Endothelial cell of umbilical vein (primary cell): ENCODE results near the gene CCDC171. TPM values are rescaled to one million over a fixed set of nuclear protein-coding genes. Genes with fewer than 3 reads are reported as not detected.
A peak's percentile ranks its signal among the peaks of the same experiment; 100 is the strongest.

Experiments used
- BruUV-seq: library from RNA; stranded (reverse); fragments of 400-500 nt; replicated peaks from 2 replicates; lab custom pipeline; 2021; lab: Mats Ljungman, UMichigan
- CTCF ChIA-PET: fragments of 300-600, 350-600 bp; sonication (Branson Sonifier 250); formaldehyde crosslinking; loops from one replicate; lab custom pipeline; 2021; ENCODE audit warnings: antibody characterized with exemption, inconsistent platforms; lab: Charles Lee
- POLR2A ChIA-PET: fragments of 300-600, 350-600 bp; sonication (Branson Sonifier 250); formaldehyde crosslinking; loops from one replicate; lab custom pipeline; 2021; ENCODE audit warnings: antibody characterized with exemption, inconsistent platforms; lab: Charles Lee
- DNase-seq: peaks from one replicate; pipeline ENCODE4 v3.0.0-alpha.2; 2011; ENCODE audit warnings: low read depth, low spot score
- FAIRE-seq: peaks from 2 replicates; lab custom pipeline; 2011; peaks lifted over from hg19 to GRCh38; lab: Jason Lieb, UNC
- H2AFZ ChIP-seq: 2 replicates; pipeline ENCODE4 v1.6.0; 2012; ENCODE audit warnings: low read depth, low read length, control low read depth, inconsistent platforms
- H3K27ac ChIP-seq: 2 replicates; pipeline ENCODE4 v1.5.1; 2011; ENCODE audit warnings: low read depth, mild to moderate bottlenecking, control low read depth, low read length, moderate library complexity; ENCODE audit not compliant: insufficient read depth
- H3K27me3 ChIP-seq, 2 experiments: 2 replicates each; pipeline versions ENCODE4 v1.6.0 to v1.6.1; 2011; ENCODE audit warnings: low read length in 2 of 2, mixed read lengths in 1 of 2; ENCODE audit not compliant: control insufficient read depth in 2 of 2, insufficient read depth in 2 of 2
- H3K36me3 ChIP-seq, 2 experiments: 2 replicates in 1 of 2; 3 replicates in 1 of 2; pipeline ENCODE4 v1.5.1; 2011; ENCODE audit warnings: low read length in 2 of 2, mild to moderate bottlenecking in 1 of 2, moderate library complexity in 1 of 2; ENCODE audit not compliant: control insufficient read depth in 2 of 2, insufficient read depth in 2 of 2; ENCODE audit errors: extremely low read depth in 1 of 2
- H3K4me1 ChIP-seq: 3 replicates; pipeline ENCODE4 v1.5.1; 2011; ENCODE audit warnings: mild to moderate bottlenecking, low read length; ENCODE audit not compliant: control insufficient read depth, insufficient read depth; ENCODE audit errors: extremely low read depth
- H3K4me2 ChIP-seq: 2 replicates; pipeline ENCODE4 v1.6.1; 2011; ENCODE audit warnings: low read length, control low read depth, mixed read lengths; ENCODE audit not compliant: insufficient read depth
- H3K4me3 ChIP-seq, 3 experiments: fragments of 200-600 bp in 1 of 3; sonication (generic), shearing (Covaris generic) in 1 of 3; replicated peaks in 1 of 3; 2 replicates each; pipeline ENCODE4 v1.5.1; 2011 to 2016; ENCODE audit warnings: control low read depth in 3 of 3, low read length in 3 of 3, mild to moderate bottlenecking in 2 of 3, inconsistent platforms in 1 of 3, low read depth in 1 of 3, moderate library complexity in 1 of 3; ENCODE audit not compliant: insufficient read depth in 1 of 3
- H3K79me2 ChIP-seq: 2 replicates; pipeline ENCODE4 v1.6.0; 2012; ENCODE audit warnings: low read length, inconsistent platforms; ENCODE audit not compliant: control insufficient read depth, insufficient read depth
- H3K9ac ChIP-seq: replicated peaks from 2 replicates; pipeline ENCODE3; 2011; ENCODE audit warnings: low read length, control low read depth; ENCODE audit not compliant: insufficient read depth; ENCODE audit errors: extremely low read depth
- H3K9me1 ChIP-seq: replicated peaks from 3 replicates; pipeline ENCODE4 v1.6.0; 2011; ENCODE audit warnings: mild to moderate bottlenecking, low read length; ENCODE audit not compliant: control insufficient read depth, insufficient read depth; ENCODE audit errors: extremely low read depth
- H3K9me3 ChIP-seq: replicated peaks from 2 replicates; pipeline ENCODE4 v1.5.1; 2012; ENCODE audit warnings: low read length, inconsistent platforms; ENCODE audit not compliant: control insufficient read depth, insufficient read depth
- H4K20me1 ChIP-seq: replicated peaks from 2 replicates; pipeline ENCODE3; 2011; ENCODE audit warnings: mild to moderate bottlenecking, low read length; ENCODE audit not compliant: control insufficient read depth, insufficient read depth; ENCODE audit errors: extremely low read depth
- EZH2 ChIP-seq: IDR thresholded peaks from 2 replicates; pipeline ENCODE4 v1.6.1; 2012; ENCODE audit warnings: borderline replicate concordance, low read depth, mild to moderate bottlenecking, moderate library complexity, low read length, inconsistent platforms; ENCODE audit not compliant: severe bottlenecking
- FOS ChIP-seq: IDR thresholded peaks from 2 replicates; pipeline ENCODE4 v1.6.1; 2011; ENCODE audit warnings: mild to moderate bottlenecking, low read length, moderate library complexity, borderline replicate concordance; ENCODE audit not compliant: insufficient read depth
- GATA2 ChIP-seq: IDR thresholded peaks from 2 replicates; pipeline ENCODE4 v1.7.0; 2011; ENCODE audit warnings: low read depth, mild to moderate bottlenecking, moderate library complexity, mixed read lengths, low read length; ENCODE audit not compliant: insufficient read length, insufficient read depth
- JUN ChIP-seq: IDR thresholded peaks from 2 replicates; pipeline ENCODE4 v1.6.1; 2011; ENCODE audit warnings: borderline replicate concordance, low read depth; ENCODE audit not compliant: insufficient read length, insufficient read depth
- MAX ChIP-seq: IDR thresholded peaks from 2 replicates; pipeline ENCODE4 v1.6.1; 2011; ENCODE audit not compliant: insufficient read depth, insufficient read length
- MYC ChIP-seq: IDR thresholded peaks from one replicate; pipeline ENCODE4 v1.6.1; 2011; ENCODE audit warnings: mild to moderate bottlenecking, low read depth, low read length
- POLR2A ChIP-seq: IDR thresholded peaks from 2 replicates; pipeline ENCODE4 v1.6.1; 2012; ENCODE audit warnings: low read depth, mild to moderate bottlenecking, control low read depth, low read length
- POLR2AphosphoS5 ChIP-seq: IDR thresholded peaks from 2 replicates; pipeline ENCODE4 v1.6.1; 2012; ENCODE audit warnings: low read depth, mild to moderate bottlenecking, control low read depth, low read length, moderate library complexity; ENCODE audit not compliant: insufficient read depth
- dilution Hi-C: fragments of 300-500 bp; cut with MboI; formaldehyde crosslinking; loops from one replicate; pipeline ENCODE4 v1.15.0; 2019; ENCODE audit warnings: low sequenced_read_pairs; ENCODE audit not compliant: extremely low pct_ligation_motif_present
- intact Hi-C: fragments of 100-400 bp; cut with micrococcal nuclease; formaldehyde crosslinking; loops from one replicate; pipeline ENCODE4 v1.10.0; 2022
- polyA plus RNA-seq, 4 experiments: library from polyadenylated mRNA; depleted of rRNA in 3 of 4; stranded (reverse) in 3 of 4; unstranded in 1 of 4; fragments of >200 nt; gene quantifications; 2 replicates each; pipeline versions ENCODE4 v1.2.1 to v1.2.3, GENCODE V29; 2011 to 2012; ENCODE audit warnings: missing spikeins in 1 of 4
- total RNA-seq: library from RNA; stranded (reverse); gene quantifications from 2 replicates; pipeline ENCODE4 v1.2.3, GENCODE V29; 2021
- TF ChIP-seq, protein P1 (sequence below), 2 donors: IDR thresholded peaks; 1 replicate in 1 of 2; 2 replicates in 1 of 2; pipeline ENCODE4 v1.5.1; 2011; ENCODE audit warnings: low read length in 2 of 2, mild to moderate bottlenecking in 2 of 2, moderate library complexity in 2 of 2, control low read depth in 1 of 2, inconsistent platforms in 1 of 2, low read depth in 1 of 2; ENCODE audit not compliant: insufficient read depth in 1 of 2; ENCODE audit errors: extremely low read depth in 1 of 2

Gene CCDC171
- total and polyA plus RNA-seq, 2 donors (not counting 3 experiments of a cell fraction or from before 2014, with no cell fraction given), result 0.58 to 1.4 TPM

GRCh38 chr9:15824310-15824709 lies 271.5 kb downstream of the CCDC171 start:
- dilution Hi-C loops (no loop called here), intact Hi-C loops (loop anchor here (5.0 kb wide), 1 partner anchor 182 kb away; no protein-coding TSS in a partner anchor)
- Histone ChIP-seq H3K4me1 (no peaks in the 10 kb centered on the region), H2AFZ (no peak overlapping the region), H3K27me3 (no peaks in the 10 kb centered on the region), H3K79me2 (no peaks in the 10 kb centered on the region), H3K4me3 (no peak overlapping the region), H3K9me3 (no peaks in the 10 kb centered on the region), H3K9me1 (no peaks in the 10 kb centered on the region), H3K27ac (no peak overlapping the region), H3K4me2 (no peak overlapping the region), H4K20me1 (no peaks in the 10 kb centered on the region), H3K36me3 (no peaks in the 10 kb centered on the region), H3K9ac (no peak overlapping the region)
- no peak for TF ChIP-seq MAX
- FAIRE-seq, result no peak
- CTCF ChIA-PET, result interaction anchor here (1.0 kb wide), 1 partner anchor 274 kb away, joined by 3 read pairs; no protein-coding TSS in a partner anchor
- peak; percentile 23 for DNase-seq
- BruUV-seq, result no TSS peak
- POLR2A ChIA-PET, result interaction anchor here (0.6 kb wide), 1 partner anchor 215 kb away, joined by 3 read pairs; no protein-coding TSS in a partner anchor

- no peak overlapping the region for H3K9ac ChIP-seq
- ChIA-PET POLR2A (no interaction called here), CTCF (interaction anchor here (1.0 to 1.5 kb wide), 2 partner anchors 9 to 11 kb away, joined by 4 read pairs; no protein-coding TSS in a partner anchor)
- BruUV-seq, result no TSS peak
- H3K27ac ChIP-seq, result no peak overlapping the region
- H2AFZ ChIP-seq, result no peak overlapping the region
- no peak overlapping the region for H3K4me3 ChIP-seq
- H3K79me2 ChIP-seq, result no peaks in the 10 kb centered on the region
- no peaks in the 10 kb centered on the region for H3K36me3 ChIP-seq
- TF ChIP-seq EZH2, result no peak
- TF ChIP-seq MAX, result no peak
- no peak for TF ChIP-seq MYC
- no peak for TF ChIP-seq GATA2
- TF ChIP-seq FOS, result no peak
- no peak for TF ChIP-seq POLR2A
- TF ChIP-seq, protein P1, sequence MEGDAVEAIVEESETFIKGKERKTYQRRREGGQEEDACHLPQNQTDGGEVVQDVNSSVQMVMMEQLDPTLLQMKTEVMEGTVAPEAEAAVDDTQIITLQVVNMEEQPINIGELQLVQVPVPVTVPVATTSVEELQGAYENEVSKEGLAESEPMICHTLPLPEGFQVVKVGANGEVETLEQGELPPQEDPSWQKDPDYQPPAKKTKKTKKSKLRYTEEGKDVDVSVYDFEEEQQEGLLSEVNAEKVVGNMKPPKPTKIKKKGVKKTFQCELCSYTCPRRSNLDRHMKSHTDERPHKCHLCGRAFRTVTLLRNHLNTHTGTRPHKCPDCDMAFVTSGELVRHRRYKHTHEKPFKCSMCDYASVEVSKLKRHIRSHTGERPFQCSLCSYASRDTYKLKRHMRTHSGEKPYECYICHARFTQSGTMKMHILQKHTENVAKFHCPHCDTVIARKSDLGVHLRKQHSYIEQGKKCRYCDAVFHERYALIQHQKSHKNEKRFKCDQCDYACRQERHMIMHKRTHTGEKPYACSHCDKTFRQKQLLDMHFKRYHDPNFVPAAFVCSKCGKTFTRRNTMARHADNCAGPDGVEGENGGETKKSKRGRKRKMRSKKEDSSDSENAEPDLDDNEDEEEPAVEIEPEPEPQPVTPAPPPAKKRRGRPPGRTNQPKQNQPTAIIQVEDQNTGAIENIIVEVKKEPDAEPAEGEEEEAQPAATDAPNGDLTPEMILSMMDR (IDR thresholded peaks at IDR 0.05; ENCODE audit: extremely low read depth in 1 of 2, insufficient read depth in 1 of 2, low read depth in 1 of 2, low read length in 2 of 2), result no peak
- TF ChIP-seq JUN, result no peak
- no peak for TF ChIP-seq POLR2AphosphoS5
- FAIRE-seq, result no peak
- no peaks in the 10 kb centered on the region for H3K9me3 ChIP-seq
- dilution Hi-C loops, result no loop called here
- H3K27me3 ChIP-seq, result no peaks in the 10 kb centered on the region
- intact Hi-C loops, result no loop called here
- no peak overlapping the region for H3K4me2 ChIP-seq
- no peaks in the 10 kb centered on the region for H3K4me1 ChIP-seq
- DNase-seq, result no peak
- H4K20me1 ChIP-seq, result no peaks in the 10 kb centered on the region
- no peaks in the 10 kb centered on the region for H3K9me1 ChIP-seq
Observed at GRCh38 chr9:15831384-15831783, 278.5 kb downstream of the CCDC171 start.
